GM18909 (cell line): ENCODE measurements around the gene NDUFA9.

Experiments
- ATAC-seq: cut with Tn5 transposase; IDR thresholded peaks from one replicate; pipeline ENCODE4 v1.9.1; 2021; ENCODE audit warnings: mild to moderate bottlenecking; ENCODE audit not compliant: unreplicated experiment, poor library complexity

NDUFA9 gene

GRCh38 chr12:4648501-4649357 is at the start of gene NDUFA9, which contains the start of gene AKAP3:
TSS of gene NDUFA9 (plus strand) at chr12:4649114. CDS start at chr12:4649127, 13 bp downstream.
TSS of gene AKAP3 (minus strand) at chr12:4649051. CDS start at chr12:4638196, 10,855 bp downstream.
- peak; percentile 89 for ATAC-seq

- no peak for ATAC-seq
Observed at GRCh38 chr12:4603421-4603820, 45.5 kb upstream of the NDUFA9 start.

DNA sequence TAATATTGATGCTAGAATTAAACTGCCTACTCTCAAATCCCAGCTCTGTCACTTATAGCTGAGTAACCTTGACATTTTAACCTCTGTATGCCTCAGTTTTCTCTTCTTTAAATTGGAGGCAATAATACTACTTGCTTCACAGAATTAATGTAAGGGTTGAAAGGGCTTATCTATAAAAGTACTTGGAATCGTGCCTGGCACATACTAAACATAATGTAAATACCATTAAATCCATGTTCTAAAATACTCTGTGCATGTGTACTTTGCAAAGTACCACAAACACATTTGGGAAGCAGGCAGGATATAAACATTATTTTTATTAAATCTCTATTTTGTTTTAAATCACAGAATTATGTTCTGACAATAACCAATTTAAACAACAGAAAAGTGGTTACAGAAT is 45.0 kb upstream of the NDUFA9 start:
- no peak for ATAC-seq

DNA sequence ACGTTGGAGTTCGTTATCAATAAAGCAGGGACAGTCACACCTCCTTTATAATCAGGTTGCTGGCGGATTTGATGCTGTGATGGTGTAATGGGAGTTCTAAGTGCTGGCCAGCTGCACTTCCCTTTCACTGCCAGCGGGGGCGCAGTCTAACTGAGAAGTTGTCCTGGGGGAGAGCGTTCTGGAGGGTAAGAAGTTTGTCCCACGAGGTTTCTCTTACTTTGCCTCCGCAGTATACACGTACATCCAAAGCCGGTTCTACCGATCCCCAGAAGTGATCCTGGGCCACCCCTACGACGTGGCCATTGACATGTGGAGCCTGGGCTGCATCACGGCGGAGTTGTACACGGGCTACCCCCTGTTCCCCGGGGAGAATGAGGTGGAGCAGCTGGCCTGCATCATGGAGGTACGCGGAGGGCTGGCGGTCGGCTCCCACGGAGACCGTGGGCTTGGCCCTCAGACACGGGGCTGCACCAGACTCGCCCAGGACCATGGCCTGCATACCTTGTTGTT is 44.2 kb upstream of the NDUFA9 start:
- peak; percentile 94 for ATAC-seq

GRCh38 chr12:4607056-4607455 is 41.9 kb upstream of the NDUFA9 start:
- no peak for ATAC-seq

DNA sequence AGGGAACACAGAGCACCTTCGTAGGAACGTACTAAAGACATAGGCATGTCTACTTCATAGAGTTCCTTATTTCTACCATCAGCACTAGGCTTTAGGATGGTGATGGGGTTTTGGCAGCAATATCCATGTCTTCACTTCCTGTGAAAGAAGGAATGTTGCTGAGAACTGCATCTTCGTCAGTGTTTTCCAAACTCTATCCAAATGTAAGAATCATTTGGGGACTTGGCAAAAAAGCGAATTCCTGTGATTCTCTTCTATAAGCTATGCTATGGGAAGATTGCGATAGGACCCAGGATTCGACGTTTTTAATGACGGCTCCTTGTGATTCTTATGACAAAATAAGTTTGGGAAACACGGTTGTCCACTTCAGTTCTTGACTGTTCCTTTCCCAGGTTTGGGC is 39.8 kb upstream of the NDUFA9 start:
- ATAC-seq = no peak

- ATAC-seq = no peak
Observed at GRCh38 chr12:4610481-4610880, 38.4 kb upstream of the NDUFA9 start.

DNA sequence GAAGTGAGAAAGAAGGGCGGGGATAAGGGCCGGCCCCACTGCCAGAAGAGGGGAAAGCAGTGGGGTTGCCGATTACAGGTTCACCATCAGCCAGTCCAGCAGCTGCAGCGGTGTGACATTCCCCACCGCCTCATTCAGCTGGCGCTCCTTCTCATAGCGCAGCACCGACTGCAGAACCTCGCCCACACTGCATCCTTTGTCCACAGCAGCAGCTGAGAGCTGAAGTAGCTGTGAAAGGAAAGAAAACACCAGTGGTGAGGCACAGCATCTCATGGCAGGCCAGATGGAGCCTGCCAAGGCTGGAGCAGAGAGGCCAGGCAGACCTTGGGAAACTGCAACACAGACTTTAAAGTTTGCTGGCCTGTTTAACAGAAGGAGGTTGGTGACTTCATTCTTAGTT is 33.2 kb upstream of the NDUFA9 start:
- no peak for ATAC-seq

DNA sequence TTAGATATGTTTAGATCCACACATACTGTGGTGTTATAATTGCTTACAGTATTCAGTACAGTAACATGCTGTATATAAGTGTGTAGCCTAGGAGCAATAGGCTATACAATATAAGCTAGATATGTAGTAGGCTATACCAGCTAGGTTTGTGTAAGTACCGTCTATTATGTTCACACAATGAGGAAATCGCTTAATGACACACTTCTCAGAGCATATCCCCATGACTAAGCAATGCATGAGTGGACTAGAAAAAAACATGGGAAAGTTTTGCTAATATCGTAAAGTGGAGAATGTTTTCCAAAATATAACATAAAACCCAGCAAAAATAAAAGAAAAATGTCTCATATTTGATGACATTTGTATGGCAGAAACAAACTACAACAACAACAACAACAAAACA is 27.4 kb upstream of the NDUFA9 start:
- ATAC-seq = no peak

- no peak for ATAC-seq
Observed at GRCh38 chr12:4626543-4626942, 22.4 kb upstream of the NDUFA9 start.

- no peak for ATAC-seq
Observed at GRCh38 chr12:4628406-4628805, 20.5 kb upstream of the NDUFA9 start.

DNA sequence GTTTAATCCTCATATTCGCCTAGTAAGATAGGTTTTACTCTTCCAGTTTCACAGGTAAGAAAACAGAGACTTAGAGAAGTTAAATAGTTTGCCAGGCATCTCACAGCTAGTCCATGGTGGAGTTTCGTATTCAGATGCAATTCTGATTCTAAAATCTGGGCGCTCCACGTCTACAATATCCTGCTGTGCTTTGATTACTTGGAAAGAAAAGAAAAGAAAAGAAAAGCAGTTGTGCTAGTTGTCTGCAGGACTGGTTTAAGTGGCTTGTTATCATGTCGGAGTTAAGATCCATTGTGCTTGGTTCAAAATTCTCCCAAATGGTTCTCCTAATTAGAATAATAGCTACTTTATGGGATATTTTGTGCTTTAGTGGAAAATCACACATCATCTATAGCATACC is 18.7 kb upstream of the NDUFA9 start:
- ATAC-seq = no peak

GRCh38 chr12:4643747-4644146 is 5.2 kb upstream of the NDUFA9 start:
- ATAC-seq = no peak

DNA sequence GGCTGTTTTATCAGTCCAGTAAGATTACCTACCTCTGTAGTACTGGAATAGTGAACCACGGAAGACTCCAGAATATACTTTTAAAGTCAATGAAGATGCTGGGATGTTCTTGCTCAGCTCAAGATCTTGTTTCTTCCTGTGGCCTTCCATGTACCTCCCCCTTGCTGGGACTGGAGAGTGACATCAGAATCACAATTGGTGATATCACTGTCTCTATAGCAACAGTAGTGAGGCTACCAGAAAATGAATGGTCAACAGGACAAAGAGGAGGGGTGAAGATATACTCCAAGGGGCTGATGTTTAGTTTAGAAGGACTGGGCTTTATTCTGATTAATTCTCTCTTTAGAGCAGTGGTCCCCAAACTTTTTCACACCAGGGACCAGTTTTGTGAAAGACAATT is 3.9 kb upstream of the NDUFA9 start:
- ATAC-seq = no peak

DNA sequence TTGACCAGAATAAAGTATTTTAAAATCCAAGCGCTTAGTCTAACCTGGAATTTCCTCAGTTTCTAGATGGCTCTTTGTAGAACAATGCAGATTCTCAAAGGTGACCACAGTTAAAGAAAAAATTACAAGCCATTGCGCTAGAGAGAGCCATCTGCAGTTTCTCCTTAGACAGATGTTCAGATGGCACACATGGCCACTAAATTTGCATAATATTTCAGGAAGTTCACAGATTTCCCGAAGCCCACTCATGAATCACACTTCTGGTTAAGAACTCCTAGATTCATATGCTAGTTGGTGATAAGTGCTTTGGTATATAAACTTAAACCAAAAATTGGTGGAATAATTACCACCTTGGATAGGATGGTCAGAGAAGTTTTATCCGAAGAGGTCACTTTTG is 812 bp upstream of the NDUFA9 start:
- peak; percentile 24 for ATAC-seq

DNA sequence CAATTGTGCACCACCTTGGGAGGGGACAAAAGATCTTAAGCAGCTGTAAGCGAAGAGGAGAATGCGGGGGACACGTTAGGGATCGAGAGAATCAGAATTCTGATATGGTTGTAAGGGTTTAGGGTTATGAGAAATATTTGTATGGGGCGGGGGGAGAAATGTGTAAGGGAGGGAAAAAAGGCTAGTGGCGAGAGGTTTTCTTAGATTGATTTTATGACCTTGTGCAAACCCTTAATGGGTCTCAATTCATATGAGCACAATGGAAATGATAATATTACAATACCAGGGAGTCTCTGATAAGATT is 396 bp downstream of the NDUFA9 start:
- no peak for ATAC-seq

DNA sequence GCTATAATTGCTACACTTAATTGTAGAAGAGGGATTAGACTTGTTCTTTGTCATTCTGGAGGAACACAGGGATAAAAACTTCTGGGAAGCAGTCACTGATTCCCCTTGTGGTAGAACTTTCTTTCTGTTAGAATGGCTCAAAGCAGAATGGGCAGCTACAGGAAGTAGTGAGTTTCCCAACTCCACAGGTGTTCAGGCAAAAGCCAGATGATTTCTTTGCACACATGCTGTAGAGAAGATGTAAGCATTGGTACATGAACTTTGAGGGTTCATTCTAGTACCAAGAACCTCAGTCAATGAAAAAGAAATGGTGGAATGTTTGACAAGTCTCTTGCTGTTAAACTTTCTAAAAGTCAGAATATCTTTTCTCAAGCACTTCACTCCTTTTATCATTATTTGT is 4.3 kb downstream of the NDUFA9 start:
- no peak for ATAC-seq

DNA sequence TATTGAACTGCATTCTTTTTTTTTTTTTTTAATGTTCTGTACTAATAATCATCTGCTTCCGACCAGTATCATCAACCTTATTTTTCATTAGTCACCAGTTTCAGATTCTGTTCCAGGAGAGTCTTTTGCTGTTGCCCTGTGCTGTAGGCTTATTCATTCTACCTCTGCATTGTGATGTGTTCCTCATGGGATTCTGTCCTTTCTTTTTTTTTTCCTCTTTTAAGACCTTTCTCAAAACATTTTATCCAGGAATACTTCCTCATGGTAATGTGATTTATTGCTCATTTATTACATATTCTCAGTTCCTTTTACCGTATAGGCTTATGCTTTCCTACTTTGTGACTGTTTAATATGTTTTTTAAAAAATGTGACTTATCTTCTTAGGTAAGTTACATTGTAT is 4.8 kb downstream of the NDUFA9 start:
- ATAC-seq = no peak

DNA sequence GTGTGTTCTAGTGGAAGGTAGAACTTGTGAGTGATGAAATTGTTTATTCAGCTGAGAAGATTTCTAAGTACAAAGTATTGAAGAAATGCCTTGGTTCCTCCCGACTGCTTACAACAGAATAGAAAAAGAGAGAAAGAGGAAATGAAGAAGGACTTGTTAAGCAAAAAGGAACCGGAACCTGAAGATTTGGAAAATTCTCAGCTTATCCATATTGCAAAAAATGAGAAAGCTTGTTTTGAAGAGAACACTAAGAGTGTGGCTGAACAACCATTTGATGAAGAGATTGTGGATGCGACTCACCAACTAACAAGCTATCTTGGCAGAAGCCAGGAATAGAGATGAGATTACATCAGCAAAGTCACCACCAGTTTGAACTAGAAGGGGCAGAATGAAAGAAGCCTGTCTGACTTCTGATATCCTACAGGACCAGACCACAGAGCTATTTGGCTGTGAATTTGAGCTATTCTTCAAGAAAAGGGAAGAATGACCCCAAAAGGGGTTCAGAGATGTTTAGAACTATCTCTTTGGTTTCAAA is 15.1 kb downstream of the NDUFA9 start:
- no peak for ATAC-seq

DNA sequence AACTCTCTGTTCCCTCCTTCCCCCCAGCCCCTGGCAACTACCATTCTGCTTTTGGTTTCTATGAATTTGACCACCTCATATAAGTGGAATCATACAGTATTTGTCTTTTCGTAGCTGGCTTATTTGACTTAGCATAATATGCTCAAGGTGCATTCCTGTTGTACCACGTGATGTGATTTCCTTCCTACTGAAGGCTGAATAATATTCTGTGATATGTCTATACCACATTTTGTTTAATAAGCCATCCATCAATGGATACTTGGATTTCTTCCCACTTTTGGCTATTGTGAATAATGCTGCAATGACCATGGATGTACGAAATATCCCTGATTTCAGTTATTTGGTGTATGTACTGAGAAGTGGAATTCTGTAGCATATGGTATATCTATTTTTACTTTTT is 16.3 kb downstream of the NDUFA9 start:
- no peak for ATAC-seq

DNA sequence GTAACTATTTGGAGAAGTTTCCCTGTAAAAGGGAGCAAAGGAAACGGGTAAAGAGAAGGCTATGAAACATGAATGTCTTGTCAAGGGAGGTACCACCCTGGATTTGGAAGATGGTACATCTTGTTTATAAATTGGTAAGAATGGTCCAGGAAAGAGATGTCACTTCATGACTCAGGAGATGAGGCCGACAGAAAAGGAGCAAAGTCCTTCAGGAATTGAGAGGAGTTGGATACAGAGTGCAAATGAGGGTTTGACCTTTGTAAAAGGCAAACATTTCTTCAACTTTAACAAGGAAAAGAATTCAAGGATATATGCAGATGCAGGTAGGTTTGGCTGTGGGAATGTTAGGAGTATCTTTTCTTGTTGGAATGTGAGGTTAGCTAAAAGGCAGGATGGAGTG is 30.8 kb downstream of the NDUFA9 start:
- ATAC-seq = no peak

GRCh38 chr12:4681732-4682131 is 32.8 kb downstream of the NDUFA9 start:
- ATAC-seq = no peak
